Activated CD4-positive, alpha-beta T cell treated with anti-CD3 and anti-CD28 coated beads, Interleukin-10, Interleukin-2, amounts not matched to agents 100 ng/mL and 50 ng/mL, durations not matched to agents 16 hours and 8 hours (primary cell): ENCODE results near the gene KCNQ1.

ENCODE experiments used
- DNase-seq: peaks from one replicate; pipeline ENCODE4 v3.0.0-alpha.2; 2020

Gene KCNQ1

GRCh38 chr11:2837096-2837601, 392.3 kb downstream of the KCNQ1 start:
- no peak for DNase-seq

GRCh38 chr11:2837651-2838050, 392.8 kb downstream of the KCNQ1 start:
- no peak for DNase-seq

DNA sequence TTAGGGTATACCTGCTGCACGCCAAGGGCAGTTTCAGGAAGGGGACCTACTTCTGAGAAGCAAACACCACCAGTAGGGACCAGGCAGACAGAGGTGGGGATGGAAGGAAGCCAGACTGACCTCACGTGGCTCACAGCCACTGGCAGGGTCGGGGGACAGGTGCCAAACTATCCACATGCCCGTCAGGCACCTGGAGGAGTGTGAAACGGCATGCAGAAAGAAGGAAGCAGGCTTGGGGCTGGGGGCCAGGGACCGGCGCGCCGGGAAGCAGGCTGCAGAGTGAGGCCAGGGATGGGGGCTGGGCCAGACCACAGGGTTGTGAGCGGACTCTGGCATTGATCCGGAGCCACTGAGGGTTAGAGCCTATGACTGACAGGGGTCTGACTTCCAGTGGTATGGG, 393.3 kb downstream of the KCNQ1 start:
- DNase-seq: no peak

DNA sequence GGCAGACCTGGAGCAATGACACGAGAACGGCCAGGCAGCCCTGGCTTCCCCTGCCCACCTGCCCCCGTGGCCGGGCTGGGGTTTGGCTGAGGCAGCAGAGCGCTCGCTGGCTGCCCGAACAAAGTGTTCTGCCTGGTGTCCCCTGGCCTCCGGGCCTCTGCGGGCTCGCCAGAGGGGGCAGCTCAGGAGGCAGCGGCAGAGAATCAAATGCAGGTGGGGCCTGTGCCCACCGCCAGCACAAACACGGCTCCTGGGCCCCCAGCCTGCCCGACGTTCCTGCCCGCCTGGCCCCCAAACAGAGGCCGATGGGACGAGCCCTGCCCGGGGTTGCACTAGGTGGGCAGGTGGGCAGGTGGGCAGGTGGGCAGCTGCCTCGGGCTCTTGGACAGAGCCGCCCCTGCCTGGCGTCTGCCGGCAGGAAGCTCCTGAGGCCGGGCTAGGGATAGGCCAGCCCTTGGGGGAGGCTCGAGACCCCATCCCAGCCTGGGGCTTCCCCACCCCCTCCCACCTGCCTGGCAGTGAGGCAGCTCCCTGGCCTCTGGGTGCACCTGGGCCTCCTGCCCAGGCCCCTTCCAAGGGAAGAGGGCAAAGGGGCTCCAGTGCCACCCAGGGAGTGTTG, 394.0 kb downstream of the KCNQ1 start:
- DNase-seq: no peak

DNA sequence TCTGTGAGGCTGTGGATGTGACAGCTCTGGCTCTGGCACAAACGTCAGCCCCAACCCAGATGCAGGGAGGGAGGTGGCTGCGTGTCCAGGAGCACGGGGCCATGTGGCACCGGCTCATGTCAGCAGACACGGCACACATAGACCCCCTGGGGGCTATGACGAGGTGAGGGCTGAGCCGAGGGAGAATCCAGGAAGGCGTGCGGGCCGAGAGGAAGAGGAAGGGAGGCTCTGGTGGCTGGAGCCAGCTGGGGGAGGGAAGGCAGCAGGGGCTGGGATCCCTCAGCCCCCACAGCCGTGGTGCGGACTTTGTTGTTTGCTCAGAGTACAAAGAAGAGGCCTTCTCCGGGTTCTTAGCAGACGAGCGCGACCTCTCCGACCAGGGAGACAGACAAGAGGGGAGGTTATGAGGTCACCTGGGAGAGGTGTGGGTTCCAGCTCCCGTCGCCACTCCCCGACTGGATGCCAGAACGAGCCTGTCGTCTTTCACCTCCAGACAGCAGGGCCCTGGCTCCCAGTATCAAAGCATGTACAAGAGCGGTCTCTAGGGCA, 394.7 kb downstream of the KCNQ1 start:
- no peak for DNase-seq

GRCh38 chr11:2841411-2842190, 396.8 kb downstream of the KCNQ1 start:
- DNase-seq: no peak

- DNase-seq: no peak
Observed at GRCh38 chr11:2842876-2843275, 398.1 kb downstream of the KCNQ1 start.

DNA sequence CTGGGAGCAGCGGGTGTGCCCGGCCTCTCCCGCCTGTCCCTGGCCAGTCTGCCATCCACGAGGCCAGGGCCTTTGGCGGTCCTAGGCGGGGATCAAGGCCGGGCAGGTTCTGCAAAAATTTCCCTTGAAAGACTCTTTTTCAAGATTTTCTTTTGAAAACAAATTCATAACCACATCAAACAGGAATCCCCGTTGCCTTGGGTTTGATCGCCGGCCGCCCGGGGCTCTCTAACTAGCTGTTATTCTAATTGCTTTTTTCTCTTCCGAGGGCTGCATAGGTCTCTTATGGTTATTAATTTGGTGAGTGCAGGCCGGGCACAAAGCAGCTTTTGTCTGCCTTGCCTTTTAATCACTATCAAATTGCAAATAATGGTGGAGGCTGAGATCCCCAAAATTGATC, 398.7 kb downstream of the KCNQ1 start:
- no peak for DNase-seq

DNA sequence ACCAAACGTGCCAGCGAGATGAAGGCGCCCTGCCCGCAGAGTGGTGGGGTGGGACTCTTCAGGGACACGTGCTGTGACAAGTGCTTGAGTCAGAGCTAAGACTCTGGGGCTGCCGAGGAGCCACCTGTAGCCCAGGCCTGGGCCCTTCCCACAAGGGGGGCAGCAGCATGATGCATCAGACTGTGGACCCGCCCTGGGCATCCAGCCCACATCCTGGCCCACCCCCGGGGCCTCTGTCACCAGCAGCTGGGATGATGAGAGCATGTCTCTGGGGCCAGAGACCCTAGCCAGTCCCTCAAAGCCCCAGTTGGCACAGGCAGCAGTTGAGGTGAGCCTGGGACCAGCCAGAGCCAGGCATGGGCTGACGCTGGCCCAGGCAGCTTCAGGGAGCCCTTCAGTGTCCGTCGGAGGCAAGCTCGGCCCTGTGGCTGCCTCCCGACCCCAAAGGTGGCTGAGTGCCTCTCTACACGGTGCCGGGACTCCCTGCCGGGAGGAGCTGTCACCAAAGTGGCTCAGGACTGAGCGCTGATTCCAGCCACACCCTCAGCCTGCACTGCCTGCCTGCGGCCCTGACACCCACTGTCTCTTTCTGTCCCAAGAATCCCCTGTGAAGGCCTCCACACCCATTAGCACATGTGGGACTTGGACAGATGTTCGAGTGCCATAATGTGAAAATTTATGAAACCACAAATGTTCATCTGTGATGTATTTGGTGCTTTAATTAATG, 399.5 kb downstream of the KCNQ1 start:
- DNase-seq: no peak

- DNase-seq: no peak
Observed at GRCh38 chr11:2844996-2845395, 400.2 kb downstream of the KCNQ1 start.

DNA sequence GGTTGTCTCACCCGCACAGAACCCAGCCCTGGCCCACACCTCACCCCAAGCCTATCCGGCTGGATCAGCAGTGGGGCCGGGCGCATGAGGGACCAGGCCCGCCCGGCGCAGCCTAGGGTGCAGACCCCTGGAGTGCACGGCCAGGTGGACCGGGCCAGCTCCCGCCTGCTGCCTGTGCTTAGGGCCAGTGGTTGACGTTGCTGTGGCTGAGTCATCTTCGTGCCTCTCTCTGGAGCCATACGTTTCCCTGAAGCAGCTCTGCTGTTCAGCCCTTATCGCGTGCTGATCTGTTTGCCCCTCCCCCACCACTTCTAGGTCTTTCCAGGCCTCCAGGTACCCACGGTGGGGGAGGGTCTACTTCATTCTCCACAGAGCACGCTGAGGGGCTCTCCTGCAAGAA, 401.2 kb downstream of the KCNQ1 start:
- DNase-seq: no peak

- DNase-seq: no peak
Observed at GRCh38 chr11:2846470-2846869, 401.7 kb downstream of the KCNQ1 start.

GRCh38 chr11:2847561-2847960, 402.8 kb downstream of the KCNQ1 start:
- no peak for DNase-seq

DNA sequence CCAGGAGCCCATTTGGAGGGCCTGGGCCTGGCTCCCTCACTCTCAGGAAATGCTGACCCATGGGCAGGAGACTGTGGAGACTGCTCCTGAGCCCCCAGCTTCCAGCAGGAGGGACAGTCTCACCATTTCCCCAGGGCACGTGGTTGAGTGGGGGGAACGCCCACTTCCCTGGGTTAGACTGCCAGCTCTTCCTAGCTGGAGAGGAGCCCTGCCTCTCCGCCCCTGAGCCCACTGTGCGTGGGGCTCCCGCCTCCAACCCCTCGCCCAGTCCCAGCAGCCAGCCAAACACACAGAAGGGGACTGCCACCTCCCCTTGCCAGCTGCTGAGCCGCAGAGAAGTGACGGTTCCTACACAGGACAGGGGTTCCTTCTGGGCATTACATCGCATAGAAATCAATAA, 403.7 kb downstream of the KCNQ1 start:
- no peak for DNase-seq

GRCh38 chr11:2849994-2850770, 405.4 kb downstream of the KCNQ1 start:
- no peak for DNase-seq

DNA sequence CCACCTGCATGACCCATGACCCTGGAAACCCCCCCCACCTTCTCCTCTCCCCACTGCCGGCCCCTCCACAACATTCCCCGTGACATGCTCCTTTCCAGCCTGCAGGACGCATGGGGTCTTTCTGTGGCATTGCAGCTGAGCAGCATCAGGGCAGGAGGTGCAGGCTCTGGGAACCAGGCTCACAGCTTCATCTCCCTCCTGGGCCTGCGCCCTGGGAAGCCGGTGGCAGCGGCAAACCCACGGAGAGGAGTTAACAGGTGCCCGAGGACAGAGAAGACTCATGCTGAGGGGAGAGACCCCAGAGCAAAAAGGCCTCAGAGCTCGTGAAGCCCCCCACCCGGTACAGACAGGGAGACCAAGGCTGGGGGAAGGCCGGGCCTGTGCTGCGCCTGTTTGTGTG, 408.6 kb downstream of the KCNQ1 start:
- DNase-seq: no peak

DNA sequence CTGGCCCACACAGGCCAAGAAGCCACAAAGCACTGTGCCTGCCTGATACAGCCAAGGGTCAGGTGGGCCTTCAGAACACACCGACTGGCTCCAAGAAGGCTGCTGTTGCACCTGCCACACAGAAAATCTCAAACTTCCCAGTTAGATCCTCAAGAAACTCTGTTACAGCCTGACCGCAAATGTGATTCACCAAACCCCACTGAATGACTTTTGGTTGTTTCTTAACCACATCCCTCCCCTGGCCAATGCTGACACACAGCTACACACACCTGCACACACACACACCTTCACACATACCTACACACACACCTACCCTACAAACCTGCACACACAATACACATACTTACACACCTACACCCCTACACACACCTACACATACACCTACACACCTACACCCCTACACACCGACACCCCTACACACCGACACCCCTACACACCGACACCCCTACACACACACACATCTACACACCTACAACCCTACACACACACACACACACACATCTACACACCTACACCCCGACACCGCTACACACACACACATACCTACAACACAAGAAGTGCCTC, 409.3 kb downstream of the KCNQ1 start:
- DNase-seq: no peak

DNA sequence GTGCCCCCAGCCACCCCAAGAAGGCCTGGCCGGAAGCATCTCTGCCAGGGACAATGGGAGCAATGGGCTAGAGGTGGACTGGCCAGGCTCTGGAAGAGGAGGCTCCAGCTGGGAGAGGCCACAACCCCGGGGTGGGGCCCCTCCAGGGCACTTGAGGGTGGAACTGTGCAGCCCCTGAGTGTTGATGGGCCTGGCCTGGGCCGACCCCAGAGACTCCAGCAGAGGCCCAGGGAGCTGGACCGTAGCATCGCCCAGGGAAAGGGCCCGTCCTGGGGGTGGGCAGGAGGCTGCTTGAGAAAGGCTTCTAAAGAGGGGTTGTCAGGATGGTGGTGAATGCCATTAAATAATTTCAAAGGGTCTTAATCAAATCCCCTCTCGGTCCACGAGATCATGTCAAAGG, 410.4 kb downstream of the KCNQ1 start:
- DNase-seq: no peak

- no peak for DNase-seq
Observed at GRCh38 chr11:2857276-2857675, 412.5 kb downstream of the KCNQ1 start.

GRCh38 chr11:2857918-2858317, 413.1 kb downstream of the KCNQ1 start:
- DNase-seq: no peak

GRCh38 chr11:2858995-2859698, 414.3 kb downstream of the KCNQ1 start:
- DNase-seq: no peak

DNA sequence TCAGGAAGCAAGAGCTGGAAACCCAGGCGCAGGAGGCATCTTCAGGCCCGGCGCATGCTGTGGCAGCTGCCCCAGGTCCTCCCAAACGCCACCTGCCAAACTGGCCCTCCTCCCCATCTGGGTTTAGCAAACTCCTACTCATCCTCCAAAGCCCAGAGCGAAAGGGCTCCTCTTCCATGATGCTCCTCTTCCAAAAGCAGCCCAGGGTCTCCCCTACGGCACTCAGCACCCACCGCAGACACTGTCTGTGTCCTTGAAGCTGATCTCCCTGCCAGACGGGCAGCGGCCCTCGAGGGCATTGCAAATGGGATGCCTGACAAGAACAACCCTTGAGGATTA, 414.9 kb downstream of the KCNQ1 start:
- no peak for DNase-seq
